GM12891 (cell line): ENCODE data around the gene NLGN1.

Experiments used
- PAX5 ChIP-seq: IDR thresholded peaks from 2 replicates; pipeline ENCODE4 v1.6.1; 2011; ENCODE audit warnings: low read length, moderate library complexity, mild to moderate bottlenecking; ENCODE audit not compliant: insufficient read depth, severe bottlenecking
- POLR2A ChIP-seq: IDR thresholded peaks from 2 replicates; pipeline ENCODE4 v1.6.1; 2011; ENCODE audit warnings: low read depth, low read length, control low read depth
- POLR2AphosphoS5 ChIP-seq: IDR thresholded peaks from 2 replicates; pipeline ENCODE4 v1.6.1; 2011; ENCODE audit warnings: low read depth, low read length, control low read depth
- SPI1 ChIP-seq: IDR thresholded peaks from 2 replicates; pipeline ENCODE4 v1.6.1; 2011; ENCODE audit warnings: low read depth, low read length, control low read depth
- TAF1 ChIP-seq: IDR thresholded peaks from 2 replicates; pipeline ENCODE4 v1.6.1; 2011; ENCODE audit warnings: low read depth, low read length, control low read depth

GRCh38 chr3:173589116-173589515 lies 191.6 kb downstream of the NLGN1 start:
- no peak for TF ChIP-seq POLR2A
- TF ChIP-seq POLR2AphosphoS5 = no peak
- no peak for TF ChIP-seq TAF1
- no peak for TF ChIP-seq PAX5
- no peak for TF ChIP-seq SPI1
